ENCODE measurements around the gene ADAD1. TPM values are rescaled to one million over a fixed set of nuclear protein-coding genes. Genes with fewer than 3 reads are reported as not detected.

The ADAD1 gene
- total RNA-seq (not detected), polyA plus RNA-seq (not detected)
- long read RNA-seq, donor 1, result 0 reads
- long read RNA-seq, donor 2, result 0 reads

DNA sequence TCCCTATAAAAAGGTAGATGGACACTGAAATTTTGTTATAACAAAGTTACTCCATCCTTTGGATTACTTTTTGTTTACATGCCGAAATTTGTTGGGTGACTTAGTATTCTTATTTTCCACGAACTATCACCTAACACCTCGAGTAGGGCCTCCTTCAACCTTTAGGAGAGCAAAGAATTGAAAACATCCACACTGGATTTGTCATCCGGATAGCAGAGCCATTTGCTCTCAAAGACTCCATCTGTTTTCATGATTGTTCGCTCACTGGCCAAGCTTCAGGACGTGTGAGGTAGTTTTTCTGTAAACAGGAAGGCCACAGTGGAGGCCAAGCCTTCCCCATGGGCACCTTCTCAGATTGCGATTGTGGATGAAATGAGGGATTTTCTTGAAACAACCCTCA is at the start of gene ADAD1:
Gene ADAD1, plus strand, starts transcription at position 301 of the 400 bp plus-strand sequence. CDS start 1,059 bp downstream, outside the sequence.
- H3K4me3 ChIP-seq (ENCODE audit: low read length in 2 of 2), result no peak within 1 kb of the TSS
- ATAC-seq (ENCODE audit: low FRiP score) (no peak), DNase-seq (no peak)
- no peaks in the 10 kb centered on the region for H3K36me3 ChIP-seq (ENCODE audit: control insufficient read depth in 1 of 2, insufficient read depth in 2 of 2, low read length in 1 of 2)
- H3K4me1 ChIP-seq (ENCODE audit: control insufficient read depth in 1 of 2, insufficient read depth in 2 of 2, low read length in 2 of 2), result no peaks in the 10 kb centered on the region
- WGBS, 2 donors, result 80 to 88% methylated on average over 7 of the region's 7 CpGs
- H3K9me3 ChIP-seq (ENCODE audit: control insufficient read depth, low read length), result no peaks in the 10 kb centered on the region
- H3K27ac ChIP-seq (ENCODE audit: low read depth in 1 of 2, low read length in 2 of 2), result no peak within 1 kb of the TSS
- intact Hi-C loops (cut with DNase I), result no loop called here
- no peaks in the 10 kb centered on the region for H3K27me3 ChIP-seq (ENCODE audit: control insufficient read depth in 1 of 2, insufficient read depth in 2 of 2, low read length in 1 of 2)

DNA sequence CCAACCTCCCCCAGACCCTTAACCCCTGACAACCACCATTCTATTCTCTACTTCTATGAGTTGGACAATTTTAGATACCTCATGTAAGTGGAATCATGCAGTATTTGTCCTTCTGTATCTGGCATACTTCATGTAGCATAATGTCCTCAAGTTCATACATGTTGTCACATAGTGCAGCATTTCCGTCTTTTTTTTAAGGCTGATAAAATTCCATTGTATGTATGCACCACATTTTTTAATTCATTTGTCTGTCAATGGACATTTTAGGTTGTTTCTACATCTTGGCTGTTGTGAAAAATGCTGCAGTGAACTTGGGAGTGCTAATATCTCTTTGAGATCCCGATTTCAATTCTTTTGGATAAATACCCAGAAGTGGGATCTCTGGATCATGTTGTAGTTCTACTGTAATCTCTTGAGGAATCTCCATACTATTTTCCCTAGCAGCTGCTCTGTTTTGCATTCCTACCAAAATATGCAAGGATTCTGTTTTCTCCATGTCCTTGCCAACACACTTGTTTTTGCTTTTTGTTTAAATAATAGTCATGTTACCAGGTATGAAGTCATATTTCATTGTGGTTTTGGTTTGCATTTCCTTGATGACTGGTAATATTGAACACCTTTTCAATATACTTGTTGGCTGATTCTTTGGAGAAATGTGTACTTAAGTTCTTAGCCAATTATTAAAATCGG is 48.8 kb upstream of the ADAD1 start:
- Histone ChIP-seq H3K4me1 (ENCODE audit: control insufficient read depth in 1 of 2, insufficient read depth in 2 of 2, low read length in 2 of 2) (no peaks in the 10 kb centered on the region), H3K36me3 (ENCODE audit: control insufficient read depth in 1 of 2, insufficient read depth in 2 of 2, low read length in 1 of 2) (peaks cover 3% of the 10 kb centered on the region in 2 donors), H3K27me3 (ENCODE audit: control insufficient read depth in 1 of 2, insufficient read depth in 2 of 2, low read length in 1 of 2) (no peaks in the 10 kb centered on the region), H3K9me3 (ENCODE audit: control insufficient read depth, low read length) (no peaks in the 10 kb centered on the region), H3K27ac (ENCODE audit: low read depth in 1 of 2, low read length in 2 of 2) (no peak overlapping the region), H3K4me3 (ENCODE audit: low read length in 2 of 2) (no peak overlapping the region)
- intact Hi-C loops (cut with DNase I), result no loop called here
- DNase-seq, result no peak
- no peak for ATAC-seq (ENCODE audit: low FRiP score)
- WGBS, 2 donors, result 43 to 48% methylated on average over 3 of the region's 3 CpGs

DNA sequence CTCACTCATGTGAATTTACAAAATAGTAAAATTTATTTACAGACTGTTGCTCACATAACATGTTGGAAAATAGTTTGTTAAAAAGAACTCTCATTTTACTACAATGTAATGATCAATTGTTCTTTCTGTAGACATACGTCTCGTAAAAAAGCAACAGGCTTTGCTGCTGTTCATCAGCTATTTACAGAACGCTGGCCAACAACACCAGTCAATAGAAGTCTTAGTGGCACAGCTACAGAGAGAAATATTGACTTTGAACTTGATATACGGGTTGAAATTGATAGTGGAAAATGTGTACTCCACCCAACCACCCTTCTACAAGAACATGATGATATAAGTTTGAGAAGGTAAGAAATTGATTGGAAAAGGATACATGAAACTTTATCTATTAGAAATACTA is 47.6 kb upstream of the ADAD1 start:
- 81 to 85% methylated on average over 4 of the region's 4 CpGs for WGBS, 2 donors
- peaks cover 5% of the 10 kb centered on the region in 2 donors for H3K36me3 ChIP-seq (ENCODE audit: control insufficient read depth in 1 of 2, insufficient read depth in 2 of 2, low read length in 1 of 2)
- intact Hi-C loops (cut with DNase I), result no loop called here
- DNase-seq (no peak), ATAC-seq (ENCODE audit: low FRiP score) (no peak)
- H3K27me3 ChIP-seq (ENCODE audit: control insufficient read depth in 1 of 2, insufficient read depth in 2 of 2, low read length in 1 of 2), result no peaks in the 10 kb centered on the region
- no peak overlapping the region for H3K4me3 ChIP-seq (ENCODE audit: low read length in 2 of 2)
- H3K4me1 ChIP-seq (ENCODE audit: control insufficient read depth in 1 of 2, insufficient read depth in 2 of 2, low read length in 2 of 2), result no peaks in the 10 kb centered on the region
- no peaks in the 10 kb centered on the region for H3K9me3 ChIP-seq (ENCODE audit: control insufficient read depth, low read length)
- no peak overlapping the region for H3K27ac ChIP-seq (ENCODE audit: low read depth in 1 of 2, low read length in 2 of 2)

DNA sequence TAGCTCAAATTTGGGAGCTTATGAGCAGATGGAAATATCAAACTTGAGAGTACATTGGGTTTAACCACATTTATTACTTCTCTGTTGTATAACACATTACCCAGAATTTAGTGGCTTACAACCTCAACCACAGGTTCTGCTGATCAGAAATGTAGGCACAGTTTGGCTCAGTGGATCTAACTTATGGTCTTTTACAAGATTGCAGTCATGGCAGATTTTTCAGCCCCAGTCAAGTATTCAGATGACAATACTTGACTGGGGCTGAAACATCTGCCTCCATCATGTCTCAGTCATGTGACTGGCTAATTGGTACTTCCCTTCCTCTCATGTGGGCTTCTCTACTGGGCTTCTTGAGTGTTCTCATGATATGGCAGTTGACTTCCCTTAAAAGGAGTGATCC is 44.0 kb upstream of the ADAD1 start:
- DNase-seq (no peak), ATAC-seq (ENCODE audit: low FRiP score) (no peak)
- Histone ChIP-seq H3K36me3 (ENCODE audit: control insufficient read depth in 1 of 2, insufficient read depth in 2 of 2, low read length in 1 of 2) (peaks cover 5 to 7% of the 10 kb centered on the region in 2 donors), H3K9me3 (ENCODE audit: control insufficient read depth, low read length) (no peaks in the 10 kb centered on the region), H3K27me3 (ENCODE audit: control insufficient read depth in 1 of 2, insufficient read depth in 2 of 2, low read length in 1 of 2) (no peaks in the 10 kb centered on the region), H3K27ac (ENCODE audit: low read depth in 1 of 2, low read length in 2 of 2) (no peak overlapping the region), H3K4me1 (ENCODE audit: control insufficient read depth in 1 of 2, insufficient read depth in 2 of 2, low read length in 2 of 2) (no peaks in the 10 kb centered on the region), H3K4me3 (ENCODE audit: low read length in 2 of 2) (no peak overlapping the region)
- intact Hi-C loops (cut with DNase I), result no loop called here

DNA sequence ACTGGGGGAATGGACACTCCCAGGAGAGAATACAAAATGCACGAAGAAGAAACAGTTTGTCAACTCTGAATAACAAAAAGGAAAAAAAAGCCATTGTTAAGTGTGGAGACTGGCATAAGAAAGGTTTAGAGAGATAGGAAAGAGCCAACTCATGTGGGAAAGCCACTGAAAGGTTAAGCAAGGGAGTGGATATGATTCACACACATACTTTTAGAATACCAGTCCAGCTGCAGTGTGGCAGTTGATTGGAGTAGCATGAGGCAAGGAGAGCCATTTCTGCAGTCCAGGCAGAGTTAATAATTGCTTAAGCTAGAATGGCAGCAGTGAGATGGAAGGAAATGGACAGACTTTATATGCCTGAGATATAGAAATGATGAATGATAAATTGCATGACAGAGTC is 36.9 kb upstream of the ADAD1 start:
- H3K36me3 ChIP-seq (ENCODE audit: control insufficient read depth in 1 of 2, insufficient read depth in 2 of 2, low read length in 1 of 2), result peaks cover 0 to 2% of the 10 kb centered on the region in 2 donors
- no peak overlapping the region for H3K4me3 ChIP-seq (ENCODE audit: low read length in 2 of 2)
- intact Hi-C loops (cut with DNase I), result no loop called here
- peaks cover 0 to 4% of the 10 kb centered on the region in 2 donors for H3K4me1 ChIP-seq (ENCODE audit: control insufficient read depth in 1 of 2, insufficient read depth in 2 of 2, low read length in 2 of 2)
- H3K9me3 ChIP-seq (ENCODE audit: control insufficient read depth, low read length), result no peaks in the 10 kb centered on the region
- DNase-seq (no peak), ATAC-seq (ENCODE audit: low FRiP score) (no peak)
- 84 to 91% methylated on average over 1 of the region's 1 CpG for WGBS, 2 donors
- H3K27me3 ChIP-seq (ENCODE audit: control insufficient read depth in 1 of 2, insufficient read depth in 2 of 2, low read length in 1 of 2), result no peaks in the 10 kb centered on the region
- no peak overlapping the region for H3K27ac ChIP-seq (ENCODE audit: low read depth in 1 of 2, low read length in 2 of 2)

DNA sequence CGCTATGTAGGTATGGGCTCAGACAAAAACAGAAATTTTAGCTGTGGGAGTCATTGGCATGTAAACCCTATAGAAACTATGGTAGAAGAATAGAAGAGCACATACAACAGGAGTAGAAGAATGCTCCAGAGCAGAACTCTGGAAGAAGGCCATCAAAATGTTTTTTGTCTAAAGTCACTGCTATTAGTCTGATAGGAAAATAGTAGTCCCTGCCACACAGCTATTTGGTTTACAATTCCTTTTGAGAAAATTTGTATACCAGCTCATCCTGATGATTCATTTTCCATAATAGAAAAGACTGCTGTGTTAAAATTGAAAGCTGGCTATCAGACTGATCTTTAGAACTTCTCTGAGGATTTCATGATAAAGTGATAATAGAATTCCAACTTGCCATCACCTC is 32.8 kb upstream of the ADAD1 start:
- no peak overlapping the region for H3K4me3 ChIP-seq (ENCODE audit: low read length in 2 of 2)
- DNase-seq, result no peak
- H3K27me3 ChIP-seq (ENCODE audit: control insufficient read depth in 1 of 2, insufficient read depth in 2 of 2, low read length in 1 of 2), result no peaks in the 10 kb centered on the region
- WGBS, 2 donors, result 100% methylated on average over 1 of the region's 1 CpG
- H3K9me3 ChIP-seq (ENCODE audit: control insufficient read depth, low read length), result no peaks in the 10 kb centered on the region
- intact Hi-C loops (cut with DNase I), result no loop called here
- peaks cover 4 to 6% of the 10 kb centered on the region in 2 donors for H3K36me3 ChIP-seq (ENCODE audit: control insufficient read depth in 1 of 2, insufficient read depth in 2 of 2, low read length in 1 of 2)
- H3K4me1 ChIP-seq (ENCODE audit: control insufficient read depth in 1 of 2, insufficient read depth in 2 of 2, low read length in 2 of 2), result peaks cover 0 to 4% of the 10 kb centered on the region in 2 donors
- ATAC-seq (ENCODE audit: low FRiP score), result no peak
- no peak overlapping the region for H3K27ac ChIP-seq (ENCODE audit: low read depth in 1 of 2, low read length in 2 of 2)

DNA sequence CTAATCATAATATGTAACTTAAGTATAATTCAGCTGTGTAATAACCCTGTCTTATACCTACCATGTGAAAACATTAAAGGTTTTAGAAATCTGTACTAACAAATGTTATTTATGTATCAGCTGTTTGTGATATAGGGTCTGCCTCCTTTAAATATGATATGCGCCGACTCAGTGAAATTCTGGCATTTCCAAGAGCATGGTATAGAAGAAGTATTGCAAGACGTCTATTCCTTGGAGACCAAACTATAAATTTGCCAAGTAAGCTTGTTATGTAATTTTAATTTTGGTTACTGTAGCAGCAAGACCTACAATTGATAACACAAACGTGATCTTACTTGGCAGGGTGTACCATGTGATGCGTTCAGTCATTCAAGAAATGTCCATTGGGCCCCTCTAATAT is 32.3 kb upstream of the ADAD1 start:
- no peak overlapping the region for H3K27ac ChIP-seq (ENCODE audit: low read depth in 1 of 2, low read length in 2 of 2)
- H3K4me3 ChIP-seq (ENCODE audit: low read length in 2 of 2), result no peak overlapping the region
- H3K27me3 ChIP-seq (ENCODE audit: control insufficient read depth in 1 of 2, insufficient read depth in 2 of 2, low read length in 1 of 2), result no peaks in the 10 kb centered on the region
- peaks cover 4 to 6% of the 10 kb centered on the region in 2 donors for H3K36me3 ChIP-seq (ENCODE audit: control insufficient read depth in 1 of 2, insufficient read depth in 2 of 2, low read length in 1 of 2)
- 68 to 73% methylated on average over 5 of the region's 5 CpGs for WGBS, 2 donors
- intact Hi-C loops (cut with DNase I), result no loop called here
- no peak for ATAC-seq (ENCODE audit: low FRiP score)
- no peak for DNase-seq
- peaks cover 0 to 4% of the 10 kb centered on the region in 2 donors for H3K4me1 ChIP-seq (ENCODE audit: control insufficient read depth in 1 of 2, insufficient read depth in 2 of 2, low read length in 2 of 2)
- H3K9me3 ChIP-seq (ENCODE audit: control insufficient read depth, low read length), result no peaks in the 10 kb centered on the region

DNA sequence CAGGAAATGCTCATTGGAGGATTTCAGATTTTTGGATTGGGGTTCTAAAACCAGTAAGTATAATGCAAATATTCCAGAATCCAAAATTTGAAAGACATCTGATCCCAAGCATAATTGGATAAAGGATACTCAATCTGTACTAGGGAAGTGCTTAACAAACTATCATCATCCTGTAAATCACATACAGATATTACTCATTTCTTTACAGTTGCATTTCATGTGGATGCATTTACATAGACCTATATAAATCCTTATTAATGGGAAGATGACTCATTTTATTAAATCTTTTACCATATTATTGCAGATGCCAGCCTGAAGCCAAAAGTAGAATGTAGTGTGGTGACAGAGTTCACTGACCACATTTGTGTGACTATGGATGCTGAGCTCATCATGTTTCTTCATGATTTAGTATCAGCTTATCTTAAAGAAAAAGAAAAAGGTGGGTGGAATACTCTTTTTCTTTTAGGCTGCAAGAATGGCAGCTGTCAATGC is 22.4 kb upstream of the ADAD1 start:
- H3K9me3 ChIP-seq (ENCODE audit: control insufficient read depth, low read length), result no peaks in the 10 kb centered on the region
- no peak for ATAC-seq (ENCODE audit: low FRiP score)
- intact Hi-C loops (cut with DNase I), result no loop called here
- H3K27ac ChIP-seq (ENCODE audit: low read depth in 1 of 2, low read length in 2 of 2), result no peak overlapping the region
- H3K4me3 ChIP-seq (ENCODE audit: low read length in 2 of 2), result no peak overlapping the region
- no peaks in the 10 kb centered on the region for H3K4me1 ChIP-seq (ENCODE audit: control insufficient read depth in 1 of 2, insufficient read depth in 2 of 2, low read length in 2 of 2)
- no peaks in the 10 kb centered on the region for H3K27me3 ChIP-seq (ENCODE audit: control insufficient read depth in 1 of 2, insufficient read depth in 2 of 2, low read length in 1 of 2)
- DNase-seq, result no peak
- peaks cover 4 to 6% of the 10 kb centered on the region in 2 donors for H3K36me3 ChIP-seq (ENCODE audit: control insufficient read depth in 1 of 2, insufficient read depth in 2 of 2, low read length in 1 of 2)

DNA sequence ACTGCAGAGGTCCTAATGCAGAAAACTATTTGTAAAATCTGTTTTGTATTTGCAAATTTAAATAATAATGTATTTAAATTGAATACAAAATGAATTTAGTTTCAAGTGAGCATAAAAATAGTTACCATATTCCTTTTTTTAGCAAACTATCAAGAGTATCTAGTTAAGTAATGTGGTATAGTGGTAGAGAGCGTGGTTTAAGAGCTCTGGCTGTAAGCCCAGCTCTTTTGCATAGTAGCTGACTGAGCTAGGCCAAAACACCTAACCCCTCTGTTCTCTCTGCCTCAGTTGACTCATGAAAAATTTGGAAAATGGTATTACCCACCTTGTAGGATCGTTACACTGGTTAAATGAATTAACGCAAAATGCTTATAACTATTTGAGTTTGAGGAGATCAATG is 18.1 kb upstream of the ADAD1 start:
- Histone ChIP-seq H3K36me3 (ENCODE audit: control insufficient read depth in 1 of 2, insufficient read depth in 2 of 2, low read length in 1 of 2) (peaks cover 0 to 6% of the 10 kb centered on the region in 2 donors), H3K4me1 (ENCODE audit: control insufficient read depth in 1 of 2, insufficient read depth in 2 of 2, low read length in 2 of 2) (no peaks in the 10 kb centered on the region), H3K27me3 (ENCODE audit: control insufficient read depth in 1 of 2, insufficient read depth in 2 of 2, low read length in 1 of 2) (no peaks in the 10 kb centered on the region), H3K4me3 (ENCODE audit: low read length in 2 of 2) (no peak overlapping the region), H3K9me3 (ENCODE audit: control insufficient read depth, low read length) (peaks cover 3% of the 10 kb centered on the region), H3K27ac (ENCODE audit: low read depth in 1 of 2, low read length in 2 of 2) (no peak overlapping the region)
- ATAC-seq (ENCODE audit: low FRiP score) (no peak), DNase-seq (no peak)
- intact Hi-C loops (cut with DNase I), result no loop called here
- WGBS, 2 donors, result 96 to 98% methylated on average over 3 of the region's 3 CpGs
